LoVo (cell line): ENCODE results near the gene HERC5.
"Not testable (repeated sequence)": the region's sequence is repeated elsewhere in the genome, so short reads cannot be mapped to it uniquely, and the experiment has no call there.

Experiments used
- DNase-seq: peaks from one replicate; pipeline ENCODE4 v3.0.0-alpha.2; 2016; ENCODE audit warnings: low spot score

HERC5 gene

GRCh38 chr4:88456670-88457306, at the start of gene HERC5:
TSS of gene HERC5 (plus strand) at chr4:88457119. CDS start at chr4:88457270, 151 bp downstream.
- DNase-seq: peak; percentile 83

GRCh38 chr4:88409206-88409605, 47.7 kb upstream of the HERC5 start:
- DNase-seq: no peak

GRCh38 chr4:88409789-88410188, 47.1 kb upstream of the HERC5 start:
- DNase-seq: no peak

GRCh38 chr4:88411491-88412096, 45.3 kb upstream of the HERC5 start:
- no peak for DNase-seq

- DNase-seq: no peak
These were observed 43.1 kb upstream of the HERC5 start for GRCh38 chr4:88413801-88414200.

- no peak for DNase-seq
These were observed 42.2 kb upstream of the HERC5 start for GRCh38 chr4:88414755-88415154.

- no peak for DNase-seq
These were observed 40.9 kb upstream of the HERC5 start for GRCh38 chr4:88415982-88416381.

GRCh38 chr4:88418411-88418810, 38.5 kb upstream of the HERC5 start:
- no peak for DNase-seq

GRCh38 chr4:88419874-88420273, 37.0 kb upstream of the HERC5 start:
- no peak for DNase-seq

GRCh38 chr4:88420844-88421243, 36.1 kb upstream of the HERC5 start:
- no peak for DNase-seq

- DNase-seq: no peak
These were observed 34.5 kb upstream of the HERC5 start for GRCh38 chr4:88422403-88422802.

GRCh38 chr4:88429401-88429800, 27.5 kb upstream of the HERC5 start:
- no peak for DNase-seq

GRCh38 chr4:88435987-88436693, 20.8 kb upstream of the HERC5 start:
- no peak for DNase-seq

- not testable (repeated sequence) for DNase-seq
These were observed 19.0 kb upstream of the HERC5 start for GRCh38 chr4:88437873-88438272.

- no peak for DNase-seq
These were observed 17.7 kb upstream of the HERC5 start for GRCh38 chr4:88439161-88439760.

- DNase-seq: no peak
These were observed 16.8 kb upstream of the HERC5 start for GRCh38 chr4:88440146-88440545.

- DNase-seq: no peak
These were observed 15.2 kb upstream of the HERC5 start for GRCh38 chr4:88441696-88442095.

GRCh38 chr4:88442689-88443191, 14.2 kb upstream of the HERC5 start:
- DNase-seq: no peak

GRCh38 chr4:88443486-88443885, 13.4 kb upstream of the HERC5 start:
- no peak for DNase-seq

- no peak for DNase-seq
These were observed 11.7 kb upstream of the HERC5 start for GRCh38 chr4:88445252-88445651.

GRCh38 chr4:88446124-88446523, 10.8 kb upstream of the HERC5 start:
- DNase-seq: no peak

GRCh38 chr4:88447371-88448095, 9.4 kb upstream of the HERC5 start:
- DNase-seq: no peak
